ENCODE measurements around the gene DHH.
A peak's percentile ranks its signal among the peaks of the same experiment; 100 is the strongest.
"Not testable (repeated sequence)": the region's sequence is repeated elsewhere in the genome, so short reads cannot be mapped to it uniquely, and the experiment has no call there.

Gene DHH

DNA sequence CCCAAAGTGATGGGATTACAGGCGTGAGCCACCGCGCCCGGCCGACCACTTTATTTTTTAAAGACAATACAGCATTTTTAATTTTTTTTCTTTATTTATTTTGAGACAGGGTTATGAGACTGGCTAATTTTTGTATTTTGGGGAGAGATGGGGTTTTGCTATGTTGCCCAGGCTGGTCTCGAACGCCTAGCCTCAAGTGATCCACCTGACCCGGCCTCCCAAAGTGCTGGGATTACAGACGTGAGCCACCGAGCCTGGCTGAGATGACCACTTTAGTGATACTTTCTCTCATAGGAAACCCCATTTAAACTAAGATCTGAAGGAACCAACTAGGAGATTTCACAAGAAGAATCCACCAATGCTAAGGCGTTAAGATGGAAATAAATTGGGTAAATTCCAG lies 23.6 kb downstream of the DHH start:
- DNase-seq, result no peak

- peak in 55 of 56 donors; percentile 71 to 99 (median 94) for DNase-seq
Measured at GRCh38 chr12:49069507-49070346, 24.9 kb downstream of the DHH start, which contains the start of gene RHEBL1. RHEBL1 (minus strand) TSS chr12:49069979; CDS start chr12:49069785, 194 bp downstream.

DNA sequence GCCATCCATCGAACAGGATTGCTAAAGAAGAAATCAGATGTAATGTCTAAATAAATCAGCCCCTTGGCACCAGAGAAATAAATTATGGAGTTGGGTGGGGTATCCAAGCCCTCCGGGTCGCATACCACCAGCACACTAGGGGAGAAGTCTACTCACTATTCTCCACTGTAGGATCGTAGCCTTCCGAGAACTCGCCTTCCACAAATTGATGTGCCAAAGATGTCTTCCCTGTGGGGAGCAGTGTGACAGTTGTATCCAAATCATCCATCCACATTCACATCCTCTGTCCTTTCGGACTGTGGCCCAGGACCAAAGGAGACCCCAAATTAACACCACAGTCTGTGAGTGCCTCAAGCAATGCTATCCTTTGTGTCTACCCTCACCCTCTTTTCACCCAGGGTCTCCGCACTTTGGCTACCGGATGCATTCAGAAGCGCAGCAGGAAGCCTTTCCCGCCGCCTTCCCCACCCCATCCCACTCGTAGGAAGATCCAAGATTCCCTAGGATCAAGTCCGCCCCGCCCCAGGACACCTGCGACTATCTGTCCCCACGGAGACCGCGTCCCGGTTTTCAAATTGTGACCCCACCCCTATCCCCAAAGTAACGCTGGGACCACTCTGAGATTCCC lies 25.6 kb downstream of the DHH start:
- DNase-seq, result no peak

DNA sequence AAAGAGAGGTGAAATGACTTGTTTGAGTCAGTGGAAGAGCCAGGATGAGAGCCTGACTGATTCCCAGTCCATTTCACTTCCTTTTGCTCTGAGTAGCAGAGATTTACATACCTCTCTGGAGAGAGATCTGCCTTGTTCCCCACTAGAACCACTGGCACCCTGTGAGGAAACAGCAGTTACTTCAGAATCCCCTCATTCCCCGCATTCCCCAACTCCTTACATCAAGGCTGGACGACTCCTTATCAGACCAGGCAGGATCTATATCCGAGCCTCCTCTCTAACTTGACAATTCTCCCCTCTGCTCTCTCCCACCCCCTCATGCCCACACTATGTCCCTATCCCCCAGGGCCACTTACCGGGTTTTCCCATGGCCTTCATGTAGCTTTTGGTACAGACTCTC lies 28.5 kb downstream of the DHH start:
- no peak for DNase-seq

- DNase-seq, result no peak
Measured at GRCh38 chr12:49064767-49065152, 29.8 kb downstream of the DHH start.

DNA sequence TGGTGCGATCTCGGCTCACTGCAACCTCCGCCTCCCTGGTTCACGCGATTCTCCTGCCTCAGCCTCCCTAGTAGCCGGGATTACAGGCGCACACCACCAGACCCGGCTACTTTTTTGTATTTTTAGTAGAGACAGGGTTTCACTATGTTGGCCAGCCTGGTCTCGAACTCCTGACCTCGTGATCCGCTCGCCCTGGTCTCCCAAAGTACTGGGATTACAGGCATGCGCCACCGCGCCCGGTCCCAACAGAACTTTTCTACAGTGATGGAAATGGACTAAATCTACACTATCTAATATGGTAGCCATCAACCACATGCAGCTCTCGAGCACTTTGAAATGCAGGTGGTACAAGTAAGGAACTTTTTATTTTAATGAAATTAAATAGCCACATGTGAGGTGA lies 32.7 kb downstream of the DHH start:
- DNase-seq, result not testable (repeated sequence)

DNA sequence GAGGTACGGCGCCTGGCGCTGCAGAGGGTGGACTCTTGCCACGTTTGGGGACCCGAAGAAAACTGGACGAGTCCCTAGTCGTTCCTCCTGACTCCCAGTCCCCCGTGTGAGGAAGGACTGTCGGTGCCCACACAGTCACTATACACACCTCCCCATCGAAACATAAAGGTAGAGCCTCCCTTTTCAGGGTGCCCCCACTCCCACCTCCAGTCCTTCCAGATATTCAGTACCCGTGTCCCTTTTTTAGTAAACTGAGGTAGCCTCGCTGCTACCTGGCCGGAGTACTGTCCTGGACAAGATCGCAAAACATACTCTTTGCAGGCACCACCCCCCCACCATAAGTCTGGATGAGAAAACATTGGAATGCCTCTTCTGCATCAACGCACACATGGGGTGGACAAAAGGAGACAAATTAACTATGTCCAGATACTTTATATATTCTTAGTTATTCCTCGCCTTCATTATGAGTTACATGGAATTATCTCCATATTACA lies 33.4 kb downstream of the DHH start:
- no peak for DNase-seq

- peak; percentile 49 to 97 (median 86) for DNase-seq
Measured at GRCh38 chr12:49060237-49061156, 34.1 kb downstream of the DHH start, which contains the start of gene KMT2D. KMT2D (minus strand) TSS chr12:49060794; CDS start chr12:49055324, 5,470 bp downstream.

- DNase-seq, result peak in 2 of 56 donors; percentile 32 to 43
Measured at GRCh38 chr12:49059299-49060171, 35.1 kb downstream of the DHH start.

DNA sequence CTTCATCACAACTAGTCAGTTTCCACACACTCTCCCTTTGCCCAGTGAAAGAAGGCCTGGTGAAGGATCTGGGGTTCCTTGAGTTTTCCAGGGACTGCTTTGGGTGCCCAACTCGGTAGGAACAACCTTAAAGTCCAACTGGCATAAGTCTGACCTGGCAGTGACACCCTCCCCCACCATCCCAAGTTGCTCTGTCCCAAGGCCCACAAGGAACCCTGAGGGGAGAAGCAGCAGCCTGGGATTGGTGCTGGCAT lies 35.6 kb downstream of the DHH start:
- no peak for DNase-seq

DNA sequence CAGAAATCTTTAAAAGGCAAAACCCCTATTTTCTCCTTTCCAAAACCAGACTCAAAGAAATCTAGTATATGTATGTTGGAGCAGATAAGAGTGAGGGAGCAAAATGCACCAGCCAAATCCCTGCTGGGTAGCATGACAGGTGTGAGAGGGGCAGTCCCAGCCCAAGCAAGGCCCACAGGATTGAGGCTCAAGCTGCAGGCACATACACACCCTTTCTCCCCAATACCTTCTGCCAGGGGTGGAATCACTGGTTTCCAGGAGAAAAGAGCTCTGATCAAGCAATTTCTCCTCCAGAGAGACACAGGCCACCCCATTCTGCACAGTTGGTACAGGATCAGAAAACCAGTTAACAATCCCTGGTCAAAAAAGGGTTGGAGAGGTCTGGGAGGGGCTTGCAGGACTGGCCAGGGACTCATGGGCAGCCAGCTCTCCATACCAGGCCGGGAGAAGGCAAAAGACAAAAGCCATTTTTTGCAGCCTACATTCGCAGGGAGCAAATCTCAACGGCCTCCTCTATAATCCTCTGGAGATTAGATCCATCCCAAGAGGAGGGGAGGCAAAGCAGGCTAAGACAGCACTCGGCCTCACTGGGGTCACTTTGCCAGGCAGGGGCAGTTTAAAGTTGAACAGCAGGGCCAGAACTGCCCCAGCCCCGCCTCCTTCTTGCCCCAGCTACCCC lies 36.1 kb downstream of the DHH start:
- DNase-seq, result no peak

GRCh38 chr12:49057888-49058287 lies 36.7 kb downstream of the DHH start:
- DNase-seq, result no peak

DNA sequence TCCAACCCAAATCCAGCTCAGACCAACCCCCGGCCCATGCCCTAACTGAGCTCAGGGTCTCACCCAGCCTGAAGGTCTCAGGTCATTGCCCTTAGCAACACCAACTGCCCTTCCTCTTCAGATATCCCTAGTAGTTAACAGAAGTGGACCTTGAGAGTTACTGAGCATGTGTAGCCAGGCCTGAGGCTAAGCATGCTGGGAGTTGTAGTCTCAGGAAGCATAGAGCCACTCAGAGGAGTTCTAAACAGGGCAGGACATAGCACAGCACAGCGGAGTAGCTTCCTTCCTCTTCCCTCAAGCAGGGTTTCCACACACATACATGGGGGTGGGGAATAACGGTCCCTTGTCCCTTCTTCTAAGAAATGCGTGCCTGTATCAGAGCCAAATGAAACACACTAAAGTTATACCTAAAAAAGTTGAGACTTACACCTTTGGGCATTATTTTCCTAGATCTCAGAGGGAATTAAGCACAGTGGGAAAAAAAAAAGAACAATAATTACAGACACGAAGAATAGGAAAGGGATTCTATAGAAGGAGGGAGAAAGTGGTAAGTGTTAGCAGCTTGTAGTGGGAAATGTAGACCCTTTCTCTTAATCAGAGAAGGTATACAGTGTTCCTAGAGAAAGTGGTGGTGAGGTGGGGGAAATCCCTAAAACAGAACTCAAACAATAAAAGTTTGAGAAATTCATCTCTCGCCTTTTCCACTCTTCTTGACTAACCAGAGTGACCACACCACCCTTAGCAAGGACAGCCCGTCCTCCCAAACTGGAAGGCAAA lies 38.4 kb downstream of the DHH start:
- DNase-seq, result peak in 30 of 56 donors; percentile 5 to 79 (median 30)

- no peak for DNase-seq
Measured at GRCh38 chr12:49055092-49055491, 39.5 kb downstream of the DHH start.

- DNase-seq, result no peak
Measured at GRCh38 chr12:49054524-49054923, 40.1 kb downstream of the DHH start.

GRCh38 chr12:49054096-49054495 lies 40.5 kb downstream of the DHH start:
- no peak for DNase-seq

GRCh38 chr12:49052451-49053208 lies 42.0 kb downstream of the DHH start:
- DNase-seq, result no peak

- no peak for DNase-seq
Measured at GRCh38 chr12:49051777-49052438, 42.7 kb downstream of the DHH start.

Data from amygdala (tissue), 56 donors.